Islet precursor cell (in vitro differentiated cells): ENCODE data around the gene PAFAH2.

Experiments
- DNase-seq: peaks from one replicate; pipeline ENCODE4 v3.0.0-alpha.2; 2018

Gene PAFAH2

DNA sequence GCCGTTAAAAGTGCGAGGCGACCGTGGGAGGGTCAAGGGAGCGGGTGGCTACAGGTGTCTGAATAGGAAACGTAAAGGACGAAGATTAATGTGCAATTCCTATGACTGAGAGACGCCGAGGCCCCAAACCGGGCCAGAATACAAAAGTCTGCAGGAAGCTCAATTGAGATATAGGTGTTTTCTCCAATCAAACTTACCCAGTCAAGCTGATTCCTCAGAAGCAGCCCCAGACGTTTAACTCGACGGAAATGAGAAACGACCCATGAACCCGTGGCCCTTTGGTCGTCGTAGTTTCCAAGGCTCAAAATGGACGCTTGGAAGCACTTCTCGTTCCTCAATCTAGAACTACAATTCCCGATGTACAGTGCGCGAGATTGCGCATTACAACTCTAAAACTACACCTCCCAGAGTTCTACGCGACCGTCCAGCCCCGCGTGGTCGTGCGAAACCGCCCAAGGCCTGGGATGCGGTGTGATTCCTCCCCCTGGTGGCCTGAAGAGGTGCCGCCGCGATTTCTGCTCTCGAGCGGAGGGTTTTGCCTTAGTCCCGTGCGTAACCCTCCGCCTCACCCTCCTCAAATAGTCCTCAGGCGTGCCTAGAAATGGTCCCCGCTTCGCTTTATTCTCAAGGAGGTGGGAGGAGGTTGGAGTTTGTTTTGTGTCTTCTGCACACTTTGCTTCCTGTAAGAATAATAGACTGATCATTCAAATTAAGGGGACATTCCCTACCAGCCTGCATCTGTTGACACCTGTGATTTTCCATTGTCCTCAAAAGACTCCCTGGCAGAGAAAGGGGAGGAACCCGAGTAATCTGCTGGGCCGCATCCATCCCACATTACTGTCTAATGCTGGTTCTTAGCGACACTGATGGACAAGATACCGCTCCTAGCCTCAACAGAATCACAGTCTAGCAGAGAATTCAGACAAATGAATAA, at the start of gene PAFAH2:
TSS of gene PAFAH2 (minus strand) at position 236 of the 934 bp plus-strand sequence. CDS start 7,247 bp downstream, outside the sequence.
- peak; percentile 98 for DNase-seq

GRCh38 chr1:26047278-26047874, 49.5 kb upstream of the PAFAH2 start:
- no peak for DNase-seq

- DNase-seq = no peak
Measured at GRCh38 chr1:26046246-26047095, 48.6 kb upstream of the PAFAH2 start.

DNA sequence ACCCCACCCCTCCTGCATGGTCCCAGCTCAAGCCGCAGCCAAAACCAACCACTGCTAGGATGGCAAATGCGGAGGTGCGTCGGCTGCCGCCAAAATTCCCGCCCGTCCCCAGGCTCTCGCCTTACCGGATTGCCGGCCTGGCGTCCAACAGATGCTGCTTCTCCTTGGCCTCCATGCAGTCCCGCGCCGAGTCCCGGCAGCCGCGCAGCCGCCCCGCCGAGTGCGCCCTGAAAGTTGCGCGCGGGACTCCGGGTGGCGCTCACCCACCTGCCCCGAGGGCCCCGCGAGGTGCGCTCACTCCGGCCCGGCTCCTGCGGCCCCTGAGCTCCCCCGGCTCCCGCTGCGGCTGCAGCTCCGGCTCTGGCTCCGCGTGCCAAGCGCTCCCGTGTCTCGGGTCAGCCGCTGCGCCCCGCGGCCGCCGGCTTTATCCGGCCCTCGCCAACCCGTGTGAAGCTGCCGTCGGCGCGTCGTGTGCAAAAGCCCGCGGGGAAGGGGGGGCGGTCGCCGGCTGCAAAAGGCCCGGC, 47.9 kb upstream of the PAFAH2 start, which contains the start of gene SLC30A2:
TSS of gene SLC30A2 (minus strand) at position 397 of the 524 bp plus-strand sequence. CDS start at position 175, 222 bp downstream.
- DNase-seq = no peak

DNA sequence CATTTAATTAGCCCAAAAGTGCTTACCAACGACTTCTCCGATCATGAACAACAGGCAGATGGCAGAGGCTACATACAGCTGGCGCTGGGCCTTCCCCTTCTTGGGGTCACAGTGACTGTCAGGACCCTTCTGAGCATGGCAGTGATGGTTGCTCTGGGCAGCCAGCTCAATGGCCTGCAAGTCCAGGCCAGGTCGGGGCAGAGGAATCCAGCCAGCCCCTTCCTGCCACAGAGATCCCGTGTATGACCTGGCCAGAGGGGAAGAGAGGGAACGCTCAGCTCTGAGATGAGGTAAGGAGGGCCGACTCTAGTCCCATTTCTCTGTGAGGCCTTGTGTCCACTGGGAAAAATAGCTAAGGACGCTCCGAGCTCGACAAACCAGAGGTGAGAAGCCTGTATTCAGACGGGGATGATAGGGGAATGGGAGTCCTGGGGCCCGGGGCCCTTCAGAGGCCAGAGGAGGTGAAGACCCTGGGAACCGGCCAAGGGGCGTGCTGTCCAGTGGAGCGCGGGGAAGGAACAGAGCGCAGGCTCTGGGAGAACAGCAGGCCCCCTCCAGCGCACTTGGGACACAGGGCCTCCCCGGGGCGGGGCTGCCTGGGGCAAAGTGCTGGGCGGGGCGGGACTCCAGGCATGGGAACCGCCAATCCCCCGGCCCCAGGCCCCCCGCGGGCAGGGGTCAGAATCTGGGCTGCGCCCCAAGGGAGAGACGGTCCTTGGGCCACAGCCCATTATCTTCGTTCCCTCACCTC, 47.3 kb upstream of the PAFAH2 start:
- no peak for DNase-seq

- no peak for DNase-seq
Measured at GRCh38 chr1:26044414-26044813, 46.6 kb upstream of the PAFAH2 start.

DNA sequence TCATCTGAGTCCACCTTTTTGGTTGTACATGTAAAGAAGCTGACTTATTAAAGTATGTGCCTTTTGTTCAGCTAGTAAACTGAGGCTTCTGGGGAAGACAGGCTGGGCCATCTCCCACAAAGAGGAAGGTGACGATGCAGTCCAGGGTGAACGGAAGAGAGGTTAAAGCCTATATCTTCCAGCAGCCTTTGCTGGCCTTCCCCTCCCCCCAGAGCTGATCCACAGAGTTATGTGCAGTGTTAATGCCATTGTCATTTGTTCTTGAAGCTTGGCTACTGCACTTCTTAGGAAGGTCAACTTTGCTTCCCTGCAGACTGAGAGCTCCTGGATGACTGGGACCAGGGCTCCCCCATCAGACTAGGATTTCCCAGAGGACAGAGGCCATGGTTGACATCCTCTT, 45.9 kb upstream of the PAFAH2 start:
- DNase-seq = no peak

DNA sequence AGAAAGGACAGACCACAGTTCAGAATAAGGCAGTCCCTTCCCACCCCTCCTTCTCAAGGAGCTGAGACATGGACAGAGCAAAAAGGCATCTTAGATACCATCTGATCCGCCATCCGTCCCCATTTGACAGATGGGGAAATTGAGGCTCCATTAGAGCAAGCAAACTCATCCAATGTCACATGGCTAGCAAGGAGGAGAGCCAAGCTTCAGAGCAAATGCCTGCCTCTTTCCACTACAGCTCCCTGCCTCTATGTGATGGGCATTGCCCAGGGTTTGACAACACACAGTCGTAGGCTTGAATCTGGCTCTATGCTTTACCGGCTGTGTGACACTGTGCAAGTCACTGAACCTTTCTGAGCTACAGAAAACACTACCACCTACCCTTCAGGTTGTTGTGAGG, 44.1 kb upstream of the PAFAH2 start:
- DNase-seq = no peak

GRCh38 chr1:26041401-26041800, 43.5 kb upstream of the PAFAH2 start:
- DNase-seq = no peak

DNA sequence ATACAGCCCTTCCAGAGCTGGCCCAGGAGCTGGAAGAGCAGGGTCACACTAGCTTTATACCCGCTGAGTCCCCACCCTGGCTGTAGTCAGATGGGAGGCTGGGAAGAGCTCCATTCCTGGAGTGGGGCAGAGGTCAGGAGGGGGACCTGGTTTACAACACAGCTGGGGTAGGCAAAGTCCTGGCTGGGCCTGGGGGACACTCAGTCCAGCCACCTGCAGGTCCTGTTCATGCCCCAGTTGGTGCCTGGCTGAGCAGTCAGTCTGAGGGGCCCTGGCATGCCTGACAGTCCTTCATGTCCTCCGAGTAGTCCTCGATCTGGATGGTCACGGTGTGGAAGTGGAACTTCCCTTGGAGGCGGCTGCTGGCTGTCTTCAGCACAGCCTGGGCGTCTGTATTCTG, 41.0 kb upstream of the PAFAH2 start:
- DNase-seq = no peak

DNA sequence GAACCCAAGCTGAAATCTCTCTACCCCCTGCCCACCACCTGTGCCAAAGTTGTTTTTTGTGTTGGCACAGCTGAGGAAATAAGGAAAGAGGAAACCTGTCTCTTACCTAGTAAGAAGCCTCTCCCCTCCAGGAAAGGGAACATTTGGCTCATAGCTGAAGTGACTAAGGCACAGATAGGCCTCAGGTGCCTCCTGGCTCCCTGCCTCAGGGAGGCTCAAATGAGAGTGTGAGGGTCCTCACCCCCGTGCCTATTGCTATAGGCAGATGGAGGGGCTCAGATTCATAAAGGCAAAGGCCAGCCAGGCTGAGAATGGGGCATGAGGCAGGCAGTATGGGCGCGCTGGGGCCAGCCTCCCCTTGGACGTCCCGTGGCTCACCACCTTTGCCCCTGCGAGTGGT, 40.6 kb upstream of the PAFAH2 start:
- DNase-seq = no peak

- no peak for DNase-seq
Measured at GRCh38 chr1:26037904-26038303, 40.0 kb upstream of the PAFAH2 start.

DNA sequence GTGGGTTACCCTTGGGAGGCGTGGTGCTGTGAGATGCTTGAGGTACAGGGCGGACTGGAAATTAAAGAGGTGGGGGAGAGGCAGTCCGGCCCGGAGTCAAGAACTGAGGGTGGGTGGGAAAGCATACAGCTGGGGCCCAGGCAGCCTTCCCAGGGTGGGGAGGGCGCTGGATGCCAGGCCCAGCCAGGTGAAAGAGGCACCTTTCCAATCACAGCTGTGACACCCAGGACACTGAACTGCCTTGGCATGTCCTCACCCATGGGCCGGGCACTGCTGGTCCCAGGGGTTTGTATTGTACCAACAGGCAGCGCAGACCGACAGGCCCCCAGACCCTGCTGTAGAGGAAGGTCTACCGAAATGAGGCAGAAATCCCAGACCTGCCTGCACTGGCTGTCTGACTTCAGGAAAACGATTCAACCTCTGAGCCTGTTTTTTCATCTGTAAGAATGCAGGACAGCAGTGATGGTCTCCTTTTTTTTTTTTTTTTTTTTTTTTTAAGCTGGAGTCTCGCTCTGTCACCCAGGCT, 39.0 kb upstream of the PAFAH2 start:
- no peak for DNase-seq

GRCh38 chr1:26035959-26036755, 38.3 kb upstream of the PAFAH2 start:
- peak; percentile 91 for DNase-seq

GRCh38 chr1:26035203-26035958, 37.5 kb upstream of the PAFAH2 start:
- DNase-seq = peak; percentile 97

GRCh38 chr1:26034504-26035202, 36.8 kb upstream of the PAFAH2 start:
- no peak for DNase-seq

GRCh38 chr1:26032656-26033357, 34.9 kb upstream of the PAFAH2 start:
- DNase-seq = no peak

GRCh38 chr1:26031611-26032220, 33.9 kb upstream of the PAFAH2 start:
- DNase-seq = no peak
